ENCODE measurements around the gene ARID2.
A peak's percentile ranks its signal among the peaks of the same experiment; 100 is the strongest.

ARID2 gene

DNA sequence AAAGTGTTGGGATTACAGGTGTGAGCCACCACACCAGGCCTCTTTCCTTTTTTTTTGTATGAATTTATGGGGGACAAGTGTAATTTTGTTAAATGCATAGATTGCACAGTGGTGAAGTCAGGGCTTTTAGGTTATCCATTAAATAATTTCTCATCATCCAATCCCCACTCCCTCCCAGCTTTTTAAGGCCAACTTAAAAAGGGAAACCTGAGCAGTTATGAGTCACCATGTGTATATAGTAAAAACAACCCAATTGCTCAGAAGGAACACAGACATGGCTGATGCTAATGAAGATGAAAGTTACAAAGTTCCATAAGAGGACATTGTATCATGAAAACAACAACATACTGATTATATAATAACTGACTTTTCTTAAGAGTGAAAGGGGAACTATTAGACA is 25.6 kb upstream of the ARID2 start:
- Histone ChIP-seq H3K4me1 (ENCODE audit: control insufficient read depth, insufficient read depth, low read length) (no peaks in the 10 kb centered on the region), H3K36me3 (ENCODE audit: control insufficient read depth, insufficient read depth, low read length, severe bottlenecking) (no peaks in the 10 kb centered on the region), H3K4me3 (ENCODE audit: low read length) (no peak overlapping the region), H3K9me3 (ENCODE audit: control insufficient read depth, low read length) (peaks cover 9% of the 10 kb centered on the region), H3K27me3 (replicated peaks; ENCODE audit: control insufficient read depth, insufficient read depth, low read length) (no peaks in the 10 kb centered on the region), H3K9ac (ENCODE audit: low read length) (no peak overlapping the region)
- peak; percentile 8 for DNase-seq (ENCODE audit: low read depth)

DNA sequence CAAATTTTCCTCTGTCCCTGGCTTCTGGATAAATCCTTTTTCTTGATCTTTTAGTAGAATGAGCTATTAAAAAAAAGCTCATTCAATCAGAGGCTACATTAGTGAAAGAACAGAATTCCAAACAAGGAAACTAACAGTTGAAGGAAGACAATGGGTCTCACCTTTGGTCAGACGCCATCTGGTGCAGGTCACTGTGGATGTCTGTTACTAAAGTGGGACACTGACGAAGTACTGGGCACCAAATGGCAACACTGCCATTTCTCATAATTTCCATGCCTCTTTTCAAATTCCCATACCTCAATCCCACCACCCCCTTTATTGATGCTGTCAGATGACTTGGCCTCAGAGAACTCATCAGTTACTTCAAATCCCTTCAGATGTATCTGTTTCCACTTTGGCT is 24.5 kb upstream of the ARID2 start:
- Histone ChIP-seq H3K4me1 (ENCODE audit: control insufficient read depth, insufficient read depth, low read length) (no peaks in the 10 kb centered on the region), H3K36me3 (ENCODE audit: control insufficient read depth, insufficient read depth, low read length, severe bottlenecking) (no peaks in the 10 kb centered on the region), H3K9ac (ENCODE audit: low read length) (no peak overlapping the region), H3K4me3 (ENCODE audit: low read length) (no peak overlapping the region), H3K27me3 (replicated peaks; ENCODE audit: control insufficient read depth, insufficient read depth, low read length) (no peaks in the 10 kb centered on the region), H3K9me3 (ENCODE audit: control insufficient read depth, low read length) (peaks cover 9% of the 10 kb centered on the region)
- DNase-seq (ENCODE audit: low read depth), result no peak

DNA sequence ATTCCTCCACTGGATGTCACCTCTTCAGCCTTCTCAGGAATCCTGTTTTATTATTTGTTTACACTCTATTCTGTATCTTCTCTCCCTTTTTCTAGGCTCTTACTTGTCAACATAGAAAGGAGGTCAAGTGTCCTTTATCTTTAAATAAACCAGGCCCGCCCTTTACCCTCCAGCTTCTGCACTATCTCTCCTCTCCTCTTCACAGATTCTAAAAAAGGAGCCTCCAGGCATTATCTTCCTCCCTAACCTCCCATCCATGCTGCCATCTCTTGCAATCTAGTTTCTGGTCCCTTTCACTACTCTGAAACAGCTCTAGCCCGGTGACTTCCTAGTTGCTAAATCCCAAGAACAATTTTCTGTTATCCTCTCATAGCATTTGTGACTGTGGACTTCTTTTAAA is 24.1 kb upstream of the ARID2 start:
- H3K27me3 ChIP-seq (replicated peaks; ENCODE audit: control insufficient read depth, insufficient read depth, low read length), result no peaks in the 10 kb centered on the region
- H3K36me3 ChIP-seq (ENCODE audit: control insufficient read depth, insufficient read depth, low read length, severe bottlenecking), result no peaks in the 10 kb centered on the region
- no peak overlapping the region for H3K4me3 ChIP-seq (ENCODE audit: low read length)
- H3K4me1 ChIP-seq (ENCODE audit: control insufficient read depth, insufficient read depth, low read length), result no peaks in the 10 kb centered on the region
- no peak for DNase-seq (ENCODE audit: low read depth)
- H3K9me3 ChIP-seq (ENCODE audit: control insufficient read depth, low read length), result peaks cover 9% of the 10 kb centered on the region
- H3K9ac ChIP-seq (ENCODE audit: low read length), result no peak overlapping the region

DNA sequence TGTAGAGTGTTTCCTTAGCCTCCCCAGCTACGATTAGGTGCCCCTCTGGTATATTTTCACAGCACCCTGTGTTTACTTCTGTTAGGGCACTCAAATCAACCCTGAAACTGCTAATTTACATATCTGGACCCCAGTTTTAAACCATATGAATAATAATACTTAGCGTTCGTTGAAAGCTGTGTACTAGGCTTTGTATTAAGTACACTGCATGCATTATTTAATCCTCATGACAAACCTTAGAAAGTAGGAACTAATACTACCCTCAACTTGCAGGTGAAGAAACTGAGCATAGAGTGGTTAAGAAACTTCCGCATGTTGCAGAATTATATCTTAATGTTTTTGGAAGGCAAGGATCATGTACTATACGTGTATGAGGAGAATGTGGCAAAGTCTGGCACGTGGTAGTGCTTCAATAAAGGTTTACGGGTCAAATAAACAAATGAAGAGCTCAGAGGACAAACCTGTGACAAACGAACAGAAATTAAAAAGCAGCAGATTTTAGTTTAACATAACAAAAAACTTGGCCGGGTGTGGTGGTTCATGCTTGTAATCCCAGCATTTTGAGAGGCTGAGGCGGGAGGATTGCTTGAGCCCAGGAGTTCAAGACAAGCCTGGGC is 22.2 kb upstream of the ARID2 start:
- Histone ChIP-seq H3K9ac (ENCODE audit: low read length) (no peak overlapping the region), H3K9me3 (ENCODE audit: control insufficient read depth, low read length) (no peaks in the 10 kb centered on the region), H3K27me3 (replicated peaks; ENCODE audit: control insufficient read depth, insufficient read depth, low read length) (no peaks in the 10 kb centered on the region), H3K4me3 (ENCODE audit: low read length) (no peak overlapping the region), H3K36me3 (ENCODE audit: control insufficient read depth, insufficient read depth, low read length, severe bottlenecking) (no peaks in the 10 kb centered on the region), H3K4me1 (ENCODE audit: control insufficient read depth, insufficient read depth, low read length) (no peaks in the 10 kb centered on the region)
- no peak for DNase-seq (ENCODE audit: low read depth)

DNA sequence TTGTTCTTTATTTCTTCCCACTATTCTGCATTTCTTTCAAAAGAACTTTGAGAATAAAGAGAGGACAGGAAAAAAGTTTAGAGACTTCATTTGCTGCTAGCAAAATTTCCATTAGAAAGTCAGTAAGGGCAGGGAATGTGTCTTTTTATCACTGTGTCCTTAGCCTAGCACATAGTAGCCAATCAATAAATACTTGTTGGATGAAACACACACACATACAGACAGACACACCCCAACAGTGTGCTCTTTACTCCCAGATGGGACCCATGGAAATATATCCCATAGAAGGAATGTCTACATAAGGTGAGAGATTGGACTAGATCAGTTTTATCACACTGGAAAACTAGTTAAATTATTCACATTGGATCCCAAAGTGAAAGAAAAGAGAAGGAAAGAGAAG is 21.1 kb upstream of the ARID2 start:
- H3K9ac ChIP-seq (ENCODE audit: low read length), result no peak overlapping the region
- no peaks in the 10 kb centered on the region for H3K27me3 ChIP-seq (replicated peaks; ENCODE audit: control insufficient read depth, insufficient read depth, low read length)
- no peaks in the 10 kb centered on the region for H3K9me3 ChIP-seq (ENCODE audit: control insufficient read depth, low read length)
- no peak overlapping the region for H3K4me3 ChIP-seq (ENCODE audit: low read length)
- H3K36me3 ChIP-seq (ENCODE audit: control insufficient read depth, insufficient read depth, low read length, severe bottlenecking), result no peaks in the 10 kb centered on the region
- no peaks in the 10 kb centered on the region for H3K4me1 ChIP-seq (ENCODE audit: control insufficient read depth, insufficient read depth, low read length)
- no peak for DNase-seq (ENCODE audit: low read depth)

DNA sequence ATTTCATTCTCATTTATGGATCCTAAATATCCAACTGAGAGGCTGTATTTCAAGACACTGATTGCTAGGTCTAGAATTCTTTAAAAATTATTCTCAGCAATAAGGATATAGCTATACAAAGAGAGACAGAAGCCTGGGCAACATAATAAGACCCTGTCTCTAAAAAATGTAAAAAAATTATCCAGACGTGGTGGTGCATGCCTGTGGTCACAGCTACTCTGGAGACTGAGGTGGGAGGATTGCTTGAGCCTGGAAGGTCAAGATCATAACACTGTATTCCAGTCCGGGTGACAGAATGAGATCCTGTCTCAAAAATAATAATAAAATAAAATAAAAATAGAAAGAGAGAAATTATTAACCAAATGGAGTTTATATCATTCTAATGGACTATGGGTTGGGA is 20.6 kb upstream of the ARID2 start:
- H3K36me3 ChIP-seq (ENCODE audit: control insufficient read depth, insufficient read depth, low read length, severe bottlenecking), result no peaks in the 10 kb centered on the region
- H3K27me3 ChIP-seq (replicated peaks; ENCODE audit: control insufficient read depth, insufficient read depth, low read length), result no peaks in the 10 kb centered on the region
- H3K9ac ChIP-seq (ENCODE audit: low read length), result no peak overlapping the region
- H3K9me3 ChIP-seq (ENCODE audit: control insufficient read depth, low read length), result no peaks in the 10 kb centered on the region
- DNase-seq (ENCODE audit: low read depth), result no peak
- H3K4me1 ChIP-seq (ENCODE audit: control insufficient read depth, insufficient read depth, low read length), result no peaks in the 10 kb centered on the region
- no peak overlapping the region for H3K4me3 ChIP-seq (ENCODE audit: low read length)

DNA sequence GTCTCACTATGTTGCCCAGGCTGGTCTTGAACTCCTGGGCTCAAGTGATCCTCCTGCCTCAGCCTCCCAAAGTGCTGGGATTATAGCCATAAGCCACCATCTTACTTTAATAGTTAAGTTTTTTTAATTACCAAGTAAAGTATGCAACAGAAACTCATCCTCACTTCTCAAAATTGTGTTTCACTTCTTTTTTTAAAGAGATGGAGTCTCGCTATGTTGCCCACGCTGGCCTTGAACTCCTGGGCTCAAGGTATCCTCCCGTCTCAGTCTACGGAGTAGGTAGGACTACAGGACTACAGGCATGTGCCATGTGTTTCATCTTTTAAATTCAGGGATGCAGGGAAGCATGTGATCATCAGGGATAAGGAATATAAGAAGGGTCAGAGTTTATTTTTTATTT is 17.2 kb upstream of the ARID2 start:
- no peak overlapping the region for H3K9ac ChIP-seq (ENCODE audit: low read length)
- no peak for DNase-seq (ENCODE audit: low read depth)
- H3K36me3 ChIP-seq (ENCODE audit: control insufficient read depth, insufficient read depth, low read length, severe bottlenecking), result no peaks in the 10 kb centered on the region
- no peaks in the 10 kb centered on the region for H3K4me1 ChIP-seq (ENCODE audit: control insufficient read depth, insufficient read depth, low read length)
- no peaks in the 10 kb centered on the region for H3K9me3 ChIP-seq (ENCODE audit: control insufficient read depth, low read length)
- H3K4me3 ChIP-seq (ENCODE audit: low read length), result no peak overlapping the region
- H3K27me3 ChIP-seq (replicated peaks; ENCODE audit: control insufficient read depth, insufficient read depth, low read length), result no peaks in the 10 kb centered on the region

DNA sequence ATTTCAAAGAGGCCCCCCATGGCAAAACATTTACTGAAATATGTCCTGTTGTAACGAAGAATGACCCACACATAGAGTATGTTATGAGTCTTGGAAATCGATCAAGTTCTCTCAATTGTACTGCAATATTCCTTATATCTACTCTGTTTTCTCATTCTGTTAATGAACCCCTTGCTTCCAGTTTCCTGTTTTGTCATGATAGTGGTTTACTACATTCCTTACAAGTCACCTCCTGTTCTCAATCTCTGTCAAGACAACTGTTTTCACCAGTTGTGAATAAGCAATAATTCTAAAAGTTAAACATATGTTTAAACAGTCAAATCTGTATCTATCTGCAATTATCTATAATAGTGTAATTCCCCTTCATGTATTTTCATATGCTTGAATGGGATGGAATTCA is 16.4 kb upstream of the ARID2 start:
- no peak for DNase-seq (ENCODE audit: low read depth)
- H3K27me3 ChIP-seq (replicated peaks; ENCODE audit: control insufficient read depth, insufficient read depth, low read length), result no peaks in the 10 kb centered on the region
- no peaks in the 10 kb centered on the region for H3K36me3 ChIP-seq (ENCODE audit: control insufficient read depth, insufficient read depth, low read length, severe bottlenecking)
- H3K9me3 ChIP-seq (ENCODE audit: control insufficient read depth, low read length), result no peaks in the 10 kb centered on the region
- H3K9ac ChIP-seq (ENCODE audit: low read length), result no peak overlapping the region
- no peaks in the 10 kb centered on the region for H3K4me1 ChIP-seq (ENCODE audit: control insufficient read depth, insufficient read depth, low read length)
- H3K4me3 ChIP-seq (ENCODE audit: low read length), result no peak overlapping the region

DNA sequence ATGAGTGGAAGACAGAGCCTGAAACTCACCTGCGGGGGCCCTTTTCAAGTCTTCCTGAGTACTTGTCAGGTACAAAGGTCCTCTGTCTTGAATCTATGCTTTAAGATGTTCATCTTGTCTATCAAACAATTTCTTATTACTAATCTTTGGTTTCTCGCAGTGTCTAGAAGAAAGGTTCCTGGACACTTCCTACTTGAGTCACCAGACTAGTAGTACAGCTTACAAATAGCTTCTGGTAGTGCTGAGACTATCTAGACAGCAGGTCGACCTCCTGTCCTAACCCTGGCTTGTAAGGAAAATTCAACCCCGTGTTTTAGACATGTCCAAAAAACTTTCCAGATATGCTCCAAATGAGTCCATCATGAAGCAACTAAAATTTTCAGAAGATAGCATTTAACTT is 11.2 kb upstream of the ARID2 start:
- Histone ChIP-seq H3K4me3 (ENCODE audit: low read length) (no peak overlapping the region), H3K9ac (ENCODE audit: low read length) (no peak overlapping the region), H3K36me3 (ENCODE audit: control insufficient read depth, insufficient read depth, low read length, severe bottlenecking) (no peaks in the 10 kb centered on the region), H3K4me1 (ENCODE audit: control insufficient read depth, insufficient read depth, low read length) (peaks cover 3% of the 10 kb centered on the region), H3K9me3 (ENCODE audit: control insufficient read depth, low read length) (no peaks in the 10 kb centered on the region), H3K27me3 (replicated peaks; ENCODE audit: control insufficient read depth, insufficient read depth, low read length) (no peaks in the 10 kb centered on the region)
- DNase-seq (ENCODE audit: low read depth), result no peak

DNA sequence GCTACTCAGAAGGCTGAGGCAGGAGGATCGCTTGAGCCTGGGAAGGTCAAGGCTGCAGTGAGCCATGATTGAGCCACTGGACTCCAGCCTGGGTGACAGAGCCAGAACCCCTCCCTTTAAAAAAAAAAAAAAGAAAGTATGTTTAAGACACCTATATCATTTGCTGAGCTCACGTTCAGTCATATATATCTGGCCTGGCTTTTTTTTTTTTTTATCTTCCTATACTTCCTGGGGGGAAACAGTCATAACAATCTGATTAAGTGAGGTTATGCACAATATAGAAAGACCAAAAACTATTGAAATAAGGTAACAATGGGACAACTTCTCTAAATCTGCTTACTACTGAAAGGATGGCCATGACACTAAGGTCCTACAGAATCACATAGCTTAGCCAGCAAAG is 9.4 kb upstream of the ARID2 start:
- Histone ChIP-seq H3K27me3 (replicated peaks; ENCODE audit: control insufficient read depth, insufficient read depth, low read length) (no peaks in the 10 kb centered on the region), H3K4me1 (ENCODE audit: control insufficient read depth, insufficient read depth, low read length) (peaks cover 12% of the 10 kb centered on the region), H3K4me3 (ENCODE audit: low read length) (no peak overlapping the region), H3K9me3 (ENCODE audit: control insufficient read depth, low read length) (no peaks in the 10 kb centered on the region), H3K9ac (ENCODE audit: low read length) (no peak overlapping the region), H3K36me3 (ENCODE audit: control insufficient read depth, insufficient read depth, low read length, severe bottlenecking) (no peaks in the 10 kb centered on the region)
- DNase-seq (ENCODE audit: low read depth), result no peak

DNA sequence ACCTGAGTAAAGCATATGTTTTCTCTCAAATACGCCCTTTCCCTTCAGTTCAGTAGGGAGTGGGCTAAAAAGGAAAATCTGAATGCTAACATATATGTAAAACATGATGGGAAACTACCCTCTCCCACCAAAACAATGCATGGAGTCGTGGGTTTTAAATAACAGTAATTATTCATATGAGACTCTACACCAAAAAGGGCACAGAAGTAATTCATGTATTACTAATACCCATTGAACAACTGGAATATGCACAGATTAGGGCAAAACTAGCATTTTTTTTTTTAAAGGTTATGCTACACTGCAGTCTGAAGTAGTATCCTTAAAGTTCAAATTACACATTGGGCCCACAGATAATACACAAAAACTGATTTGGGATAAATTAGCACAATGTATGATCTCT is 8.1 kb upstream of the ARID2 start:
- no peak overlapping the region for H3K4me3 ChIP-seq (ENCODE audit: low read length)
- DNase-seq (ENCODE audit: low read depth), result no peak
- no peaks in the 10 kb centered on the region for H3K27me3 ChIP-seq (replicated peaks; ENCODE audit: control insufficient read depth, insufficient read depth, low read length)
- H3K4me1 ChIP-seq (ENCODE audit: control insufficient read depth, insufficient read depth, low read length), result peaks cover 17% of the 10 kb centered on the region
- no peaks in the 10 kb centered on the region for H3K9me3 ChIP-seq (ENCODE audit: control insufficient read depth, low read length)
- no peak overlapping the region for H3K9ac ChIP-seq (ENCODE audit: low read length)
- H3K36me3 ChIP-seq (ENCODE audit: control insufficient read depth, insufficient read depth, low read length, severe bottlenecking), result no peaks in the 10 kb centered on the region

DNA sequence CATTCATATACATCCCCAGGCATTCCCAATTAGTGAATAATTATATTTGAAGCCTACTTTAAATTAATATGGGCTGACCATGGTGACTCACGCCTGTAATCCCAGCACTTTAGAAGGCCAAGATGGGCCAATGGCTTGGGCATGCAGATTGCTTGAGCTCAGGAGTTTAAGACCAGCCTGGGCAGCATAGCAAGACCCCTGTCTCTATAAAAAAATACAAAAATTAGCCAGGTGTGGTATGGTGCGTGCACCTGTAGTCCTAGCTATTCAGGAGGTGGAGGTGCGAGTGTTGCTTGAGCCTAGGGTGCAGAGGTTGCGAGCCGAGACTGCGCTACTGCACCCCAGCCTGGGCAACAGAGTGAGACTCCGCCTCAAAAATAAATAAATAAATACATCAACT is 7.6 kb upstream of the ARID2 start:
- DNase-seq (ENCODE audit: low read depth), result no peak
- Histone ChIP-seq H3K27me3 (replicated peaks; ENCODE audit: control insufficient read depth, insufficient read depth, low read length) (no peaks in the 10 kb centered on the region), H3K9ac (ENCODE audit: low read length) (no peak overlapping the region), H3K4me1 (ENCODE audit: control insufficient read depth, insufficient read depth, low read length) (peaks cover 17% of the 10 kb centered on the region), H3K9me3 (ENCODE audit: control insufficient read depth, low read length) (no peaks in the 10 kb centered on the region), H3K36me3 (ENCODE audit: control insufficient read depth, insufficient read depth, low read length, severe bottlenecking) (no peaks in the 10 kb centered on the region), H3K4me3 (ENCODE audit: low read length) (no peak overlapping the region)

All from adipocyte (in vitro differentiated cells).